PFSK-1 (cell line): Measurements from ENCODE around the gene KRT33A.

Experiments
- FOXP2 ChIP-seq: optimal IDR thresholded peaks from 2 replicates; pipeline ENCODE3; 2011; ENCODE audit warnings: borderline replicate concordance, control low read depth, inconsistent platforms; ENCODE audit not compliant: insufficient read depth; ENCODE audit errors: extremely low read length, extremely low read depth
- POLR2AphosphoS5 ChIP-seq: IDR thresholded peaks from 2 replicates; pipeline ENCODE4 v1.6.1; 2012; ENCODE audit warnings: low read depth, mild to moderate bottlenecking, control low read depth, low read length, moderate library complexity
- REST ChIP-seq, 2 experiments: IDR thresholded peaks; 2 replicates each; pipeline versions ENCODE4 v1.6.1 to v1.8.0; 2011 to 2012; ENCODE audit warnings: low read depth in 2 of 2, low read length in 2 of 2, control low read depth in 1 of 2, inconsistent platforms in 1 of 2, mild to moderate bottlenecking in 1 of 2, moderate library complexity in 1 of 2; ENCODE audit not compliant: insufficient read depth in 1 of 2
- TAF1 ChIP-seq: IDR thresholded peaks from 2 replicates; pipeline ENCODE4 v1.6.1; 2012; ENCODE audit warnings: low read length, control low read depth, borderline replicate concordance; ENCODE audit not compliant: insufficient read depth

GRCh38 chr17:41369023-41369422 is 18.4 kb upstream of the KRT33A start:
- no peak for TF ChIP-seq REST (IDR thresholded peaks at IDR 0.05; ENCODE audit: insufficient read depth in 1 of 2, low read depth in 2 of 2, low read length in 2 of 2)
- TF ChIP-seq TAF1: no peak
- no peak for TF ChIP-seq POLR2AphosphoS5
- TF ChIP-seq FOXP2: no peak
